Thoracic aorta (tissue), 2 donors: ENCODE results near the gene IYD. TPM values are rescaled to one million over a fixed set of nuclear protein-coding genes. Genes with fewer than 3 reads are reported as not detected.
A peak's percentile ranks its signal among the peaks of the same experiment; 100 is the strongest.

Experiments used
- ATAC-seq: fragments of 150-250 bp; one replicate; pipeline ENCODE4 v1.8.0; 2017; ENCODE audit warnings: low read depth; ENCODE audit not compliant: insufficient number of reproducible peaks, low FRiP score
- DNase-seq: peaks from one replicate; pipeline ENCODE4 v3.0.0-alpha.2; 2020; ENCODE audit warnings: low spot score
- H3K27ac ChIP-seq, 2 donors: fragments of 200-600 bp; sonication (generic); 1 replicate in 1 of 2; 2 replicates in 1 of 2; pipeline ENCODE4 v1.5.1; 2016; ENCODE audit warnings: mild to moderate bottlenecking in 2 of 2, moderate library complexity in 2 of 2
- H3K27me3 ChIP-seq: fragments of 200-600 bp; sonication (generic); replicated peaks from 2 replicates; pipeline ENCODE4 v1.6.0; 2016; ENCODE audit warnings: mild to moderate bottlenecking; ENCODE audit not compliant: insufficient read depth
- H3K36me3 ChIP-seq: fragments of 200-600 bp; sonication (generic); one replicate; pipeline ENCODE4 v1.5.1; 2016
- H3K4me1 ChIP-seq, 2 donors: fragments of 200-600 bp; sonication (generic); 1 replicate in 1 of 2; 2 replicates in 1 of 2; pipeline versions ENCODE4 v1.5.1 to v1.6.0; 2016; ENCODE audit warnings: low read depth in 2 of 2, mild to moderate bottlenecking in 1 of 2; ENCODE audit not compliant: control insufficient read depth in 1 of 2
- H3K4me3 ChIP-seq: fragments of 200-600 bp; sonication (generic); 2 replicates; pipeline ENCODE4 v1.5.1; 2016; ENCODE audit warnings: mild to moderate bottlenecking
- H3K9me3 ChIP-seq: fragments of 200-600 bp; sonication (generic); 2 replicates; pipeline ENCODE4 v1.5.1; 2016
- CTCF ChIP-seq: fragments of 200-600 bp; sonication (generic); IDR thresholded peaks from one replicate; pipeline ENCODE4 v1.5.1; 2019; ENCODE audit warnings: antibody characterized with exemption
- total RNA-seq, 2 donors: library from RNA; depleted of rRNA; stranded (reverse); fragments of >200 nt; gene quantifications; one replicate each; pipeline versions ENCODE4 v1.1.0 to v1.2.3, GENCODE V29; 2016

Gene IYD
- total RNA-seq, 2 donors from 2014 or later = 0.27 to 2.3 TPM

DNA sequence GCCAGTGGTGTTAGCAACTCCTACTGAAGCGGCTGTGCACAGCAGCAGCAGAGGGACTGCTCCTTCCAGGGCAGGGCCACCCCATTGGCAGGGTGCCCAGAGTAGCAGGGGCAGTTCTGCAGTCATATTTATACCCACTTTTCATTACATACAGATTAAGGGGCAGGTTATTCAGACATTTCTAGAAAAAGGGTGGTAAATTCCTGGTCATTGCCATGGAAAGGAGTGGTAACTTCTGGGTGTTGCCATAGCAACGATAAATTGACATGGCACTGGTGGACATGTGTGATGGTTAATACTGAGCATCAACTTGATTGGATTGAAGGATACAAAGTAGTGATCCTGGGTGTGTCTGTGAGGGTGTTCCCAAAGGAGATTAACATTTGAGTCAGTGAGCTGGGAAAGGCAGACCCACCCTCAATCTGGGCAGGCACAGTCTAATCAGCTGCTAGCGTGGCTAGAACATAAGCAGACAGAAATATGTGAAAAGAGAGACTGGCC lies 45.0 kb downstream of the IYD start:
- no peaks in the 10 kb centered on the region for H3K27me3 ChIP-seq
- TF ChIP-seq CTCF = no peak
- peaks cover 0 to 12% of the 10 kb centered on the region in 2 donors for H3K4me1 ChIP-seq
- no peaks in the 10 kb centered on the region for H3K9me3 ChIP-seq
- no peak for ATAC-seq
- H3K36me3 ChIP-seq = no peaks in the 10 kb centered on the region
- no peak overlapping the region for H3K4me3 ChIP-seq
- no peak overlapping the region for H3K27ac ChIP-seq
- DNase-seq = no peak

DNA sequence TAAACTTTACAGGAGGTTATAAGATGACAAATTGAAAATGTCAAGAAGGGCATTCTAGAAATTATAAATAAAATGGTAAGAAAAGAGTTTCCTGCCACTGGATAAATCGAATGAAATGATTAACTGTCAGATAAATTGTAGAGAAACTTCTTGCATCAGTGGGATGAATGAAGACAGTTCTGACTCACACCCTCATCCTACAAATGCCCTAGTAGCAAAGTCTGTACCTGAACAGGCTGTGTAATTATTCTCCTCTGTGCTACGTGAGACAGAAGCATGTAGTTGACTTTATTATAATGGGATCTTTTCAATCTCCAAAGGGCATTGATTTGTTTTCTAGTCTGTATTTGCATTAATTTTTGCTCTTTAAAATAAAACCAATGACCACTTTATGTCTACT lies 47.3 kb downstream of the IYD start:
- no peak for DNase-seq
- no peak for ATAC-seq
- no peaks in the 10 kb centered on the region for H3K9me3 ChIP-seq
- H3K27ac ChIP-seq = no peak overlapping the region
- no peaks in the 10 kb centered on the region for H3K36me3 ChIP-seq
- no peak overlapping the region for H3K4me3 ChIP-seq
- no peaks in the 10 kb centered on the region for H3K27me3 ChIP-seq
- H3K4me1 ChIP-seq = no peaks in the 10 kb centered on the region
- no peak for TF ChIP-seq CTCF

- DNase-seq (no peak), ATAC-seq (no peak)
- no peaks in the 10 kb centered on the region for H3K36me3 ChIP-seq
- H3K27ac ChIP-seq = no peak overlapping the region
- no peaks in the 10 kb centered on the region for H3K4me1 ChIP-seq
- no peak for TF ChIP-seq CTCF
- no peaks in the 10 kb centered on the region for H3K27me3 ChIP-seq
- H3K4me3 ChIP-seq = no peak overlapping the region
- H3K9me3 ChIP-seq = no peaks in the 10 kb centered on the region
These were observed 48.4 kb downstream of the IYD start for GRCh38 chr6:150417250-150417649.

DNA sequence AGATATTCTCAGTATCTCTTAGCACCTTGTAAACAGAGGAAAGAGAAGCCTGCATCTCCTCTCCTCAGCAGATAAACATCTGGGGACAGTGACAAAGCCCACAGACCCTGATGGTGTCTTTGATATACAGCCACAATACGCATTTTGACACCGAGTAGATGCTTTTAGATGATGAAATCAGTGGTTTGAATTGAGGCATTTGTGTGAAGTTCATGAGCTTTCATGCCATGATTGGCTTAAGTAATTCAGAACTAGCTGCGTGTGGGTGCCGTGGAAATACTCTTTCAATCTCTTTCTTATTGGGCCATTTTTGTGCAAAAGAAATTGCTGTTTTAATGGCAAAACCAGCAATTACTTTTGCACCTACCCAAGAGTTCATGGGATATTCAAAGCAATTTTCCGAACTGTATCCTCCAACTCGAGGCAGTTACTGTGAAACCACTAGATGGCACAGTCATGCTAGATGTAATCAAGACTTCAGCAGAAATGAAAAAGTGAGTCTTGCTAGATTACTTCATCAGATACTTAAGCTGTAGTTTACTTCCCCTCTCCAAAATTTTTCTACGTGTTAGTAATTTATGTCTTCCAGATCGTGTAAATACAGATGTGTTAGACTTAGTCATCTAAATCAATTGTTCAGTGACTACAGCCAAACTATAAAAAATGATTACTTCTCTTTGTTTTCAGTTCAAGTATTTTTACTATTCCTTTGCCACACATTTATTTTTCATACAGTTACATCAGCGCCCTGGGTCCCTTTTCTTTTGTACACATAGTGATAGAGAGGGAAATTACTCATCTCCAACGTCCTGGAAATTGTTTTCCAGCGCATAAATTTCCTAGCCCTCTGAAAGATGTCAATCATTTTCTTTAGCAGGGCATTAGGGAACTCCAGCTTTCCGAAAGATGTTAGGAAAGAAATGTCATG lies 49.4 kb downstream of the IYD start:
- ATAC-seq (no peak), DNase-seq (no peak)
- H3K36me3 ChIP-seq = no peaks in the 10 kb centered on the region
- no peak overlapping the region for H3K27ac ChIP-seq
- no peaks in the 10 kb centered on the region for H3K4me1 ChIP-seq
- peak overlapping the region; percentile 75 for H3K4me3 ChIP-seq
- peak; percentile 72 for TF ChIP-seq CTCF
- H3K9me3 ChIP-seq = no peaks in the 10 kb centered on the region
- no peaks in the 10 kb centered on the region for H3K27me3 ChIP-seq

GRCh38 chr6:150418827-150419594 lies 50.2 kb downstream of the IYD start:
- no peaks in the 10 kb centered on the region for H3K36me3 ChIP-seq
- DNase-seq = no peak
- peak; percentile 42 for ATAC-seq
- no peaks in the 10 kb centered on the region for H3K9me3 ChIP-seq
- TF ChIP-seq CTCF = peak; percentile 81
- no peaks in the 10 kb centered on the region for H3K27me3 ChIP-seq
- no peak overlapping the region for H3K27ac ChIP-seq
- no peaks in the 10 kb centered on the region for H3K4me1 ChIP-seq
- H3K4me3 ChIP-seq = peak overlapping the region; percentile 75
